D341Med (cell line): ENCODE results near the gene LRFN5.
A peak's percentile ranks its signal among the peaks of the same experiment; 100 is the strongest.

Experiments
- DNase-seq: peaks from one replicate; pipeline ENCODE4 v3.0.0; 2012; ENCODE audit warnings: low spot score

LRFN5 gene

GRCh38 chr14:41773536-41774279 lies 167.0 kb downstream of the LRFN5 start:
- DNase-seq = no peak

GRCh38 chr14:41782511-41782910 lies 175.8 kb downstream of the LRFN5 start:
- DNase-seq = no peak

GRCh38 chr14:41783403-41783802 lies 176.7 kb downstream of the LRFN5 start:
- no peak for DNase-seq

- peak; percentile 29 for DNase-seq
Observed at GRCh38 chr14:41785696-41786095, 179.0 kb downstream of the LRFN5 start.

GRCh38 chr14:41799817-41800216 lies 193.1 kb downstream of the LRFN5 start:
- DNase-seq = no peak

- no peak for DNase-seq
Observed at GRCh38 chr14:41805633-41806032, 199.0 kb downstream of the LRFN5 start.

GRCh38 chr14:41806366-41806975 lies 199.8 kb downstream of the LRFN5 start:
- no peak for DNase-seq

GRCh38 chr14:41810362-41810761 lies 203.7 kb downstream of the LRFN5 start:
- no peak for DNase-seq

- DNase-seq = no peak
Observed at GRCh38 chr14:41817626-41818025, 210.9 kb downstream of the LRFN5 start.

GRCh38 chr14:41824441-41824840 lies 217.8 kb downstream of the LRFN5 start:
- no peak for DNase-seq

- no peak for DNase-seq
Observed at GRCh38 chr14:41825622-41826021, 218.9 kb downstream of the LRFN5 start.

- DNase-seq = peak; percentile 11
Observed at GRCh38 chr14:41830714-41831406, 224.2 kb downstream of the LRFN5 start.

GRCh38 chr14:41839661-41840060 lies 233.0 kb downstream of the LRFN5 start:
- DNase-seq = no peak

GRCh38 chr14:41859336-41859735 lies 252.7 kb downstream of the LRFN5 start:
- DNase-seq = no peak

GRCh38 chr14:41860586-41860985 lies 253.9 kb downstream of the LRFN5 start:
- no peak for DNase-seq

- DNase-seq = no peak
Observed at GRCh38 chr14:41865894-41866293, 259.2 kb downstream of the LRFN5 start.

GRCh38 chr14:41868396-41868795 lies 261.7 kb downstream of the LRFN5 start:
- no peak for DNase-seq

- DNase-seq = no peak
Observed at GRCh38 chr14:41872931-41873685, 266.4 kb downstream of the LRFN5 start.

GRCh38 chr14:41873686-41874317 lies 267.1 kb downstream of the LRFN5 start:
- no peak for DNase-seq

- DNase-seq = no peak
Observed at GRCh38 chr14:41875116-41875515, 268.4 kb downstream of the LRFN5 start.

GRCh38 chr14:41878321-41878720 lies 271.6 kb downstream of the LRFN5 start:
- no peak for DNase-seq

GRCh38 chr14:41891624-41892023 lies 284.9 kb downstream of the LRFN5 start:
- DNase-seq = no peak
